GM10266 (cell line): Measurements from ENCODE around the gene JAML.

Experiments used
- DNase-seq: peaks from one replicate; pipeline ENCODE4 v3.0.0; 2012; ENCODE audit errors: extremely low spot score
- TF ChIP-seq, protein P1 (sequence below): IDR thresholded peaks from 2 replicates; pipeline ENCODE4 v1.5.1; 2012; ENCODE audit warnings: mild to moderate bottlenecking, low read depth; ENCODE audit not compliant: control insufficient read depth, insufficient read depth; ENCODE audit errors: missing control alignments

Gene JAML

DNA sequence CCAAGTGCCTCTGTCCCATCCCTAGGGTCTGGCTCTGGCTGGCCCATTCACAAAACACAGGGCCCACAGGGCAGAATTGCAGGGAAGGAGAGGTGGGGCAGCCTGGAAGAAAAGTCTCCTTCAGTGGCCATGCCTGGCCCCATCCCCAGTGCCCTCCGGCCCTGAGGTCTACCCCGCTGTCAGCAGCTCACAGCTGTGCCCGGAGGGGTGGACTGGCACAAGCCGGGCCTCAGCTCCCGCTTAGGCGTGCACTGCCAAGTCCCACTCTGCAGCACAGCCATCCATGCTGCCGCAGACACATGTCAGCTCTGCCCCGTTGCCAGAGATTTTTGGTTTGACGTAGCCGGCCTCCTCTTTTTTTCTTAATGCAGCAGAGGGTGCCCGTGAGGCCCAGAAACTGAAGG is 44.5 kb downstream of the JAML start:
- no peak for DNase-seq
- TF ChIP-seq, protein P1, sequence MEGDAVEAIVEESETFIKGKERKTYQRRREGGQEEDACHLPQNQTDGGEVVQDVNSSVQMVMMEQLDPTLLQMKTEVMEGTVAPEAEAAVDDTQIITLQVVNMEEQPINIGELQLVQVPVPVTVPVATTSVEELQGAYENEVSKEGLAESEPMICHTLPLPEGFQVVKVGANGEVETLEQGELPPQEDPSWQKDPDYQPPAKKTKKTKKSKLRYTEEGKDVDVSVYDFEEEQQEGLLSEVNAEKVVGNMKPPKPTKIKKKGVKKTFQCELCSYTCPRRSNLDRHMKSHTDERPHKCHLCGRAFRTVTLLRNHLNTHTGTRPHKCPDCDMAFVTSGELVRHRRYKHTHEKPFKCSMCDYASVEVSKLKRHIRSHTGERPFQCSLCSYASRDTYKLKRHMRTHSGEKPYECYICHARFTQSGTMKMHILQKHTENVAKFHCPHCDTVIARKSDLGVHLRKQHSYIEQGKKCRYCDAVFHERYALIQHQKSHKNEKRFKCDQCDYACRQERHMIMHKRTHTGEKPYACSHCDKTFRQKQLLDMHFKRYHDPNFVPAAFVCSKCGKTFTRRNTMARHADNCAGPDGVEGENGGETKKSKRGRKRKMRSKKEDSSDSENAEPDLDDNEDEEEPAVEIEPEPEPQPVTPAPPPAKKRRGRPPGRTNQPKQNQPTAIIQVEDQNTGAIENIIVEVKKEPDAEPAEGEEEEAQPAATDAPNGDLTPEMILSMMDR = no peak

GRCh38 chr11:118176778-118177134 is 48.1 kb downstream of the JAML start:
- no peak for DNase-seq
- TF ChIP-seq, protein P1 = no peak

- TF ChIP-seq, protein P1 = no peak
- no peak for DNase-seq
Measured at GRCh38 chr11:118175993-118176777, 48.6 kb downstream of the JAML start, which contains the start of gene SCN2B. Gene SCN2B, minus strand, starts transcription at chr11:118176639. Its CDS starts 208 bp downstream, at chr11:118176431.

GRCh38 chr11:118175031-118175992 is 49.5 kb downstream of the JAML start:
- TF ChIP-seq, protein P1 = no peak
- no peak for DNase-seq

DNA sequence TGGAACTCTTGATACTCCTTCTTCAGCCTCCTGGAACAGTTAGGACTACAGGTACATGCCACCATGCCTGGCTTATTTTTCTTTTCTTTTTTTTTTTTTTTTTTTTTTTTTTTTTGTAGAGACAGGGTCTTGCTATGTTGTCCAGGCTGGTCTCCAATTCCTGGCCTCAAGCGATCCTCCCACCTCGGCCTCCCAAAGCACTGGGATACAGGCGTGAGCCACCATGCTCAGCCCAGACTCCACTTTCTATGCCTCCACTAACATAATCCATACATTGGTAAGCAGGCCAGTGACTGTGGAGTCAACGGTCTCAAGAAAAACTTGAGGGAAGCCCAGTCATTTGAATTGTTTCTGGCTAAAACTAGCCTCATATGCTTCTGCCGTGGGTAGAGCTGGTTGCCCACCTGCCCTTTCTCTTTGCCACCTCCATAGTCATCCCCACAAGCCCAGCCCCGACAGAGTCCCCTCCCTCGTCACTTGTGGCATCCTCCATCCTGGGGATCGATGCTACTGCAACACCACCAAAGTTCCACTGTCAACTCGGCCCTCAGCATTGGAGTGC is 50.7 kb downstream of the JAML start:
- TF ChIP-seq, protein P1 = no peak
- no peak for DNase-seq

- TF ChIP-seq, protein P1 = no peak
- DNase-seq = no peak
Measured at GRCh38 chr11:118172356-118172755, 52.5 kb downstream of the JAML start.
